Measurements from ENCODE around the gene ZNF14. TPM values are rescaled to one million over a fixed set of nuclear protein-coding genes. Genes with fewer than 3 reads are reported as not detected.
"Not testable (repeated sequence)": the region's sequence is repeated elsewhere in the genome, so short reads cannot be mapped to it uniquely, and the experiment has no call there.

The ZNF14 gene
- total and polyA plus RNA-seq, 2 donors (not counting 3 experiments of a cell fraction or from before 2014, with no cell fraction given) = 0.65 to 2.6 TPM

GRCh38 chr19:19686580-19686979 lies 46.3 kb downstream of the ZNF14 start:
- no TSS peak for BruUV-seq (replicated peaks)
- DNase-seq (ENCODE audit: low read depth, low spot score) (no peak), FAIRE-seq (no peak)
- H3K4me2 ChIP-seq (ENCODE audit: insufficient read depth, low read length) = no peak overlapping the region
- H3K9ac ChIP-seq (replicated peaks; ENCODE audit: extremely low read depth, insufficient read depth, low read length) = no peak overlapping the region
- intact Hi-C loops (cut with micrococcal nuclease) = no loop called here
- no peaks in the 10 kb centered on the region for H3K36me3 ChIP-seq (ENCODE audit: control insufficient read depth in 2 of 2, extremely low read depth in 1 of 2, insufficient read depth in 2 of 2, low read length in 2 of 2)
- TF ChIP-seq MYC (IDR thresholded peaks at IDR 0.05; ENCODE audit: low read depth, low read length) (no peak), POLR2AphosphoS5 (IDR thresholded peaks at IDR 0.05; ENCODE audit: insufficient read depth, low read depth, low read length) (no peak), MAX (IDR thresholded peaks at IDR 0.05; ENCODE audit: insufficient read depth, insufficient read length) (no peak), POLR2A (IDR thresholded peaks at IDR 0.05; ENCODE audit: low read depth, low read length) (no peak)
- H3K4me1 ChIP-seq (ENCODE audit: control insufficient read depth, extremely low read depth, insufficient read depth, low read length) = no peaks in the 10 kb centered on the region
- CTCF ChIA-PET = no interaction called here
- no peaks in the 10 kb centered on the region for H3K79me2 ChIP-seq (ENCODE audit: control insufficient read depth, insufficient read depth, low read length)
- no peak overlapping the region for H3K27ac ChIP-seq (ENCODE audit: insufficient read depth, low read depth, low read length)
- no peak overlapping the region for H2AFZ ChIP-seq (ENCODE audit: low read depth, low read length)
- H3K4me3 ChIP-seq (replicated peaks in 1 of 3; ENCODE audit: insufficient read depth in 1 of 3, low read depth in 1 of 3, low read length in 3 of 3) = no peak overlapping the region
- POLR2A ChIA-PET = no interaction called here
- H3K27me3 ChIP-seq (ENCODE audit: control insufficient read depth in 2 of 2, insufficient read depth in 2 of 2, low read length in 2 of 2) = no peaks in the 10 kb centered on the region
- no peaks in the 10 kb centered on the region for H3K9me1 ChIP-seq (replicated peaks; ENCODE audit: control insufficient read depth, extremely low read depth, insufficient read depth, low read length)
- dilution Hi-C loops (cut with MboI; ENCODE audit: extremely low pct_ligation_motif_present, low sequenced_read_pairs) = no loop called here
- no peaks in the 10 kb centered on the region for H4K20me1 ChIP-seq (replicated peaks; ENCODE audit: control insufficient read depth, extremely low read depth, insufficient read depth, low read length)
- no peaks in the 10 kb centered on the region for H3K9me3 ChIP-seq (replicated peaks; ENCODE audit: control insufficient read depth, insufficient read depth, low read length)

GRCh38 chr19:19686119-19686518 lies 46.8 kb downstream of the ZNF14 start:
- H3K4me3 ChIP-seq (replicated peaks in 1 of 3; ENCODE audit: insufficient read depth in 1 of 3, low read depth in 1 of 3, low read length in 3 of 3); FAIRE-seq; H3K9ac ChIP-seq (replicated peaks; ENCODE audit: extremely low read depth, insufficient read depth, low read length); H3K9me3 ChIP-seq (replicated peaks; ENCODE audit: control insufficient read depth, insufficient read depth, low read length); H3K4me1 ChIP-seq (ENCODE audit: control insufficient read depth, extremely low read depth, insufficient read depth, low read length); H3K36me3 ChIP-seq (ENCODE audit: control insufficient read depth in 2 of 2, extremely low read depth in 1 of 2, insufficient read depth in 2 of 2, low read length in 2 of 2); intact Hi-C loops (cut with micrococcal nuclease); H2AFZ ChIP-seq (ENCODE audit: low read depth, low read length); H3K9me1 ChIP-seq (replicated peaks; ENCODE audit: control insufficient read depth, extremely low read depth, insufficient read depth, low read length); H4K20me1 ChIP-seq (replicated peaks; ENCODE audit: control insufficient read depth, extremely low read depth, insufficient read depth, low read length); H3K27me3 ChIP-seq (ENCODE audit: control insufficient read depth in 2 of 2, insufficient read depth in 2 of 2, low read length in 2 of 2); dilution Hi-C loops (cut with MboI; ENCODE audit: extremely low pct_ligation_motif_present, low sequenced_read_pairs); H3K79me2 ChIP-seq (ENCODE audit: control insufficient read depth, insufficient read depth, low read length); CTCF ChIA-PET; H3K27ac ChIP-seq (ENCODE audit: insufficient read depth, low read depth, low read length); H3K4me2 ChIP-seq (ENCODE audit: insufficient read depth, low read length); DNase-seq (ENCODE audit: low read depth, low spot score); BruUV-seq (replicated peaks); POLR2A ChIA-PET: not testable (repeated sequence)
